Gastroesophageal sphincter (tissue), 4 donors: ENCODE data around the gene FLRT3. TPM values are rescaled to one million over a fixed set of nuclear protein-coding genes. Genes with fewer than 3 reads are reported as not detected.

ENCODE experiments used
- ATAC-seq: fragments of 150-250 bp; one replicate; pipeline ENCODE4 v1.9.1; 2016; ENCODE audit warnings: mild to moderate bottlenecking, moderate library complexity
- H3K27ac ChIP-seq, 4 donors: fragments of 200-600 bp; sonication (generic) in 3 of 4; 1 replicate in 3 of 4; 2 replicates in 1 of 4; pipeline ENCODE4 v1.5.1; 2016 to 2019
- H3K27me3 ChIP-seq: fragments of 200-600 bp; sonication (generic); one replicate; pipeline ENCODE4 v1.5.1; 2019
- H3K36me3 ChIP-seq, 2 donors: fragments of 200-600 bp; sonication (generic); one replicate each; pipeline ENCODE4 v1.5.1; 2019; ENCODE audit warnings: control low read depth in 1 of 2
- H3K4me1 ChIP-seq, 3 donors: fragments of 200-600 bp; sonication (generic); 1 replicate in 2 of 3; 2 replicates in 1 of 3; pipeline ENCODE4 v1.5.1; 2016 to 2019; ENCODE audit warnings: control low read depth in 2 of 3
- H3K4me3 ChIP-seq, 2 donors: fragments of 200-600 bp; sonication (generic); one replicate each; pipeline ENCODE4 v1.5.1; 2019; ENCODE audit warnings: mild to moderate bottlenecking in 1 of 2, moderate library complexity in 1 of 2
- H3K9me3 ChIP-seq, 3 donors: fragments of 200-600 bp; sonication (generic); one replicate each; pipeline ENCODE4 v1.5.1; 2017 to 2019; ENCODE audit warnings: control low read depth in 2 of 3
- CTCF ChIP-seq, 4 experiments: fragments of 200-600 bp in 2 of 4; fragments of 450-650 bp in 2 of 4; sonication (generic) in 1 of 4; IDR thresholded peaks; one replicate each; pipeline ENCODE4 v1.5.1; 2017 to 2019; ENCODE audit warnings: antibody characterized with exemption in 4 of 4, mild to moderate bottlenecking in 2 of 4, moderate library complexity in 2 of 4
- EP300 ChIP-seq: sonication (generic); formaldehyde crosslinking; IDR thresholded peaks from one replicate; pipeline ENCODE4 v1.6.1; 2017; ENCODE audit warnings: antibody characterized with exemption, mild to moderate bottlenecking
- POLR2A ChIP-seq, 2 donors: fragments of 450-650 bp; IDR thresholded peaks; one replicate each; pipeline ENCODE4 v1.6.1; 2017; ENCODE audit warnings: antibody characterized with exemption in 2 of 2, mild to moderate bottlenecking in 2 of 2, moderate library complexity in 1 of 2
- POLR2AphosphoS5 ChIP-seq: sonication (generic); formaldehyde crosslinking; IDR thresholded peaks from one replicate; pipeline ENCODE4 v1.6.1; 2017; ENCODE audit warnings: antibody characterized with exemption
- WGBS, 2 donors: methylation state at CpG; one replicate each; pipeline ENCODE4 v1.1.5; 2018; ENCODE audit warnings: low coverage in 1 of 2; 5-methylcytosine and 5-hydroxymethylcytosine counted together
- total RNA-seq, 4 donors: library from RNA; depleted of rRNA; stranded (reverse); fragments of >200 nt; gene quantifications; one replicate each; pipeline ENCODE4 v1.1.0, GENCODE V29; 2016

FLRT3 gene
- total RNA-seq, 4 donors from 2014 or later: 0.96 to 8.3 (median 2.2) TPM

DNA sequence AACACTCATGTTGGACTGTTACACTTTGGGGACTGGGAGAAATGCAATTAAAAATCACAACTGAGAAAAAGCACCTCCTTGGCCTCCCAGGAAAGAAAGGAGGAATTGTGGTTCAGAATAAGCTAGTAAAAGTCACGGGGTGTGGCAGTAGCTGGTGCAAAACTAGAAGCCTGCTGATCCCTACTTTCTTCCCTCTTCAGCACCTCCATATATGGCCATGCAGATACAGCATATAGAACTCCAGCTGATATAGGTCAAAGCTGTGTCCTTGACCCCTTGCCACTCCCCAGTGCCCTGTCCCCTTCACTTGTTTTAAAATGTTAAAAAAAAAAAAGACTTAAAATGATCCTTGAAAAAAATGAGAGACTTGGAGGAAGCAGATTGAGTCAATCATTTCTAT, 5.5 kb upstream of the FLRT3 start:
- 100% methylated on average over 1 of the region's 1 CpG; no CpG with 5 or more reads in 1 of the 2 donors for WGBS, 2 donors
- Histone ChIP-seq H3K9me3 (no peaks in the 10 kb centered on the region), H3K36me3 (no peaks in the 10 kb centered on the region), H3K4me3 (no peak overlapping the region), H3K27me3 (no peaks in the 10 kb centered on the region), H3K27ac (no peak overlapping the region), H3K4me1 (no peaks in the 10 kb centered on the region)
- ATAC-seq: no peak
- no peak for TF ChIP-seq POLR2AphosphoS5

- Histone ChIP-seq H3K9me3 (no peaks in the 10 kb centered on the region), H3K27ac (no peak overlapping the region), H3K4me3 (no peak overlapping the region), H3K36me3 (no peaks in the 10 kb centered on the region), H3K27me3 (no peaks in the 10 kb centered on the region), H3K4me1 (no peaks in the 10 kb centered on the region)
- ATAC-seq: no peak
- TF ChIP-seq CTCF (IDR thresholded peaks at IDR 0.05) (no peak), EP300 (no peak), POLR2A (IDR thresholded peaks at IDR 0.05) (no peak), POLR2AphosphoS5 (no peak)
- WGBS, 2 donors: 74 to 80% methylated on average over 1 to 2 of the region's 4 CpGs
These were observed 4.4 kb upstream of the FLRT3 start for GRCh38 chr20:14341801-14342200.

DNA sequence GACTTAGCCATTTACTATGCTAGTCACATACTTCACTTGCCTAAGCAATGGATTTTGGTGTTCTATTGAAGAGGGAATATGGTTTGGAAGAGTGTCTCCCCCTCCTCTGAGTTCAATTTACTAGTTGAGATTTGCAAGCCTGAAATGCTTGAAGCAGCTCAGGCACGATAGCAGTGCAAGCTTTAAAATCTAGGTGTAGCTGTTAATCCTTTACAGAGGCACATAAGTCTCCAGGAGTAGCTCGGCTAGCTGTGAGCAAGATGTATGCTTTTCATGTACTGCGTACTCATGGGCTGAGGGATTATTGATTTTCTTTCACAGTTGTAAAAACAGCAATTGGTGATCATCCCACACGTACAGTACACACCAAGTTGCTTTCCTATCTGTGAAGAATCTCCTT, 726 bp downstream of the FLRT3 start:
- ATAC-seq: no peak
- H3K9me3 ChIP-seq: no peaks in the 10 kb centered on the region
- H3K4me3 ChIP-seq: peak overlapping the region; percentile 34 to 51
- peaks cover 0 to 5% (median 2%) of the 10 kb centered on the region in 3 donors for H3K4me1 ChIP-seq
- no peaks in the 10 kb centered on the region for H3K36me3 ChIP-seq
- no peaks in the 10 kb centered on the region for H3K27me3 ChIP-seq
- H3K27ac ChIP-seq: peak overlapping the region in 3 of 4 donors; percentile 56 to 74 (median 62)
- WGBS, 2 donors: 12 to 13% methylated on average over 2 to 3 of the region's 4 CpGs
- TF ChIP-seq POLR2A (IDR thresholded peaks at IDR 0.05) (no peak), CTCF (IDR thresholded peaks at IDR 0.05) (no peak), POLR2AphosphoS5 (no peak), EP300 (no peak)

DNA sequence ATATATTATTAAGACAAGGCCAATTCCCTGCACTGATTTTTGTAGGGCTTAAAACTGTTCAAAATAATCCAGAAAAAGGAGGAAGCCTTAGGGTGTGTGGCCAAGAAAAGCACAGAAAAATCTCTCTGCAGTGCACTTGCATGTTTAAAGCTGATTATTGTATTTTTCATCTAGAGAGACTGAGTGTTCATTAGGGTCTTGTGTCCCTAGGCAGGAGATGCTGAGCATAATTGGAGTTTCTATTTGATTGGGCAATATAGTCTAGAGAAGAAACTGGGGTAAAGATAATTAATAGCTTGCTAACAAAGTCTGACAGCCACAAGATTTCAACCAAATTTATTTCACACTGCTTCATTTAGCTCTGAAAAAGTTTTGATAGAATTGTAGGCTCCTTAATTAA, 2.4 kb downstream of the FLRT3 start:
- H3K36me3 ChIP-seq: no peaks in the 10 kb centered on the region
- H3K9me3 ChIP-seq: no peaks in the 10 kb centered on the region
- TF ChIP-seq POLR2AphosphoS5: no peak
- TF ChIP-seq CTCF (IDR thresholded peaks at IDR 0.05): no peak
- no peak for TF ChIP-seq EP300
- no peak for TF ChIP-seq POLR2A (IDR thresholded peaks at IDR 0.05)
- H3K27me3 ChIP-seq: no peaks in the 10 kb centered on the region
- no peak for ATAC-seq
- H3K27ac ChIP-seq: no peak overlapping the region
- peaks cover 0 to 5% (median 2%) of the 10 kb centered on the region in 3 donors for H3K4me1 ChIP-seq
- H3K4me3 ChIP-seq: peak overlapping the region in 1 of 2 donors; percentile 4

- peak in 2 of 4 experiments; percentile 30 to 43 for TF ChIP-seq CTCF (IDR thresholded peaks at IDR 0.05)
- no peak for TF ChIP-seq EP300
- no peak for ATAC-seq
- Histone ChIP-seq H3K36me3 (no peaks in the 10 kb centered on the region), H3K27me3 (no peaks in the 10 kb centered on the region), H3K27ac (no peak overlapping the region), H3K9me3 (no peaks in the 10 kb centered on the region), H3K4me1 (peaks cover 0 to 5% (median 2%) of the 10 kb centered on the region in 3 donors), H3K4me3 (peak overlapping the region in 1 of 2 donors; percentile 4)
- WGBS, 2 donors: 8 to 38% methylated on average over 2 to 3 of the region's 3 CpGs
These were observed 3.0 kb downstream of the FLRT3 start for GRCh38 chr20:14334306-14334930.
